ENCODE data around the gene USP35. TPM values are rescaled to one million over a fixed set of nuclear protein-coding genes. Genes with fewer than 3 reads are reported as not detected.

USP35 gene
- total RNA-seq, 1 donor from 2014 or later = 16.5 TPM

DNA sequence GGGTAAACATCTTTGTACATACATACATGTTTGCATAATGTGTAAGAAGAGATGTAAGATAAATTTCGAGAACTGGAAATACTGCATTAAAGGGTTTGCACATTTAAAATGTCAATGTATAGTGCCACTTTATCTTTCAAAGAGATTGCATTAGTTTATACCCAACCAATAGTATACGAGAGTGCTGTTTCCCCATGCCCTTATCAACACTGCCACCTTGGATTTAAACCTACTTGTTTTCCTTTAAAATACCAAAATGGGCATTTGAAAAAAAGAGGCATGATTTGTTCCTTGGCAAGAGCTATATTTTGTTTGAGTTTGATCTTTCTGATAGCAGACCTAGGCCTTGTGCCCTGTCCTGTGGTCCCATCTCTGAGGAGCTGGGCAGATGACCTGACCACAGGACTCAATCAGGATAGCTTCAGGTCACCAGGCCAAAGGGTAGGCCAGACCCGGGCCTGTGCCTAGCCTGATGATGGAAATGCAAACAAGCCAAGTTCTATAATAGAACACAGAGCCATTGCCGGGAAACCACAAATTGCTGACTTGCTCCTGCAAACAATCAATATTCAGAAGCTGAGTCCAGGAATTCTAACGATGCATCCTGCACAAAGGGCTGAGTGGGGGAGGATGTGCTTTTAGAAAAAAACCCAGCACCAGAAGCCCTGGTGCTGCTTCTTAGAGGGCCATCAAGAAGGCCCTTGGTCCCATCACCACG lies 32.4 kb upstream of the USP35 start:
- H3K4me1 Mint-ChIP-seq (ENCODE audit: low read depth) = peaks cover 33% of the 10 kb centered on the region
- no peaks in the 10 kb centered on the region for H3K27me3 Mint-ChIP-seq
- peak overlapping the region; percentile 97 for H3K27ac Mint-ChIP-seq
- TF ChIP-seq, protein P1, sequence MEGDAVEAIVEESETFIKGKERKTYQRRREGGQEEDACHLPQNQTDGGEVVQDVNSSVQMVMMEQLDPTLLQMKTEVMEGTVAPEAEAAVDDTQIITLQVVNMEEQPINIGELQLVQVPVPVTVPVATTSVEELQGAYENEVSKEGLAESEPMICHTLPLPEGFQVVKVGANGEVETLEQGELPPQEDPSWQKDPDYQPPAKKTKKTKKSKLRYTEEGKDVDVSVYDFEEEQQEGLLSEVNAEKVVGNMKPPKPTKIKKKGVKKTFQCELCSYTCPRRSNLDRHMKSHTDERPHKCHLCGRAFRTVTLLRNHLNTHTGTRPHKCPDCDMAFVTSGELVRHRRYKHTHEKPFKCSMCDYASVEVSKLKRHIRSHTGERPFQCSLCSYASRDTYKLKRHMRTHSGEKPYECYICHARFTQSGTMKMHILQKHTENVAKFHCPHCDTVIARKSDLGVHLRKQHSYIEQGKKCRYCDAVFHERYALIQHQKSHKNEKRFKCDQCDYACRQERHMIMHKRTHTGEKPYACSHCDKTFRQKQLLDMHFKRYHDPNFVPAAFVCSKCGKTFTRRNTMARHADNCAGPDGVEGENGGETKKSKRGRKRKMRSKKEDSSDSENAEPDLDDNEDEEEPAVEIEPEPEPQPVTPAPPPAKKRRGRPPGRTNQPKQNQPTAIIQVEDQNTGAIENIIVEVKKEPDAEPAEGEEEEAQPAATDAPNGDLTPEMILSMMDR (IDR thresholded peaks at IDR 0.05; ENCODE audit: unreplicated experiment) = no peak
- peak overlapping the region; percentile 23 for H3K4me3 Mint-ChIP-seq (ENCODE audit: low read depth)
- no peaks in the 10 kb centered on the region for H3K9me3 Mint-ChIP-seq (ENCODE audit: low read depth)
- peak; percentile 32 for DNase-seq (ENCODE audit: low spot score, unreplicated experiment)
- peaks cover 4% of the 10 kb centered on the region for H3K36me3 Mint-ChIP-seq (ENCODE audit: insufficient read depth)

DNA sequence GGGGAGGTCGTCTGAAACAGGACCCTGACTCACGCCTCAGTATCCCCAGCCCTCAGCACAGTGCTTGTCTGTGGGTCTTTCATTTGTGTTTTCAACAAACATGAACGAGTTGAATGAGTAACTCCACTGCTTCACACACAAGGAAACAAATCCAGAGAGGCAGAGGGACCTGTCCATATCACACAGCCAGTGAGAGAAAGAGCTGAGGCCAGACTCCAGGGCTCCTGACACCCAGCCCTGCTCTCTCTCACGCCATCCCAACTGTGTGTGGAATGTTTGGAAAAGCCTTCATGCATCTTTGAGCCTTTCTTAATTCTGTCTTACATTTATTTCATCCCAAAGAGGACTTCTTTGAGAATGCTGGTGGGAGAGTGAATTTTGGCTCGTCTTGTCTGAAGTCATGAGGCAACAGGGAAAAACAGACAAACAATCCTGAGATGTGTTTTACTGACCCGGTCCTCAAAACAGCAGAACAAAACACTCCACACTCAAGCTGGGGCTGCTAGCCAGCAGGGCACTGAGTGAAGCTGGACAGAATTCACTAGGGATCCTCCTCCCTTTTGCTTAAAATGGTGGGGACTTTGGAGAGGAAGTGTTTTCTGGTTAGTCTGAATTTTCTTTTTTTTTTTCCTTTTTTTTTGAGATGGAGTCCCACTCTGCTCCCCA lies 29.6 kb upstream of the USP35 start:
- no peaks in the 10 kb centered on the region for H3K27me3 Mint-ChIP-seq
- peaks cover 30% of the 10 kb centered on the region for H3K4me1 Mint-ChIP-seq (ENCODE audit: low read depth)
- TF ChIP-seq, protein P1 (IDR thresholded peaks at IDR 0.05; ENCODE audit: unreplicated experiment) = no peak
- DNase-seq (ENCODE audit: low spot score, unreplicated experiment) = no peak
- H3K4me3 Mint-ChIP-seq (ENCODE audit: low read depth) = no peak overlapping the region
- no peaks in the 10 kb centered on the region for H3K36me3 Mint-ChIP-seq (ENCODE audit: insufficient read depth)
- peak overlapping the region; percentile 29 for H3K27ac Mint-ChIP-seq
- no peaks in the 10 kb centered on the region for H3K9me3 Mint-ChIP-seq (ENCODE audit: low read depth)

DNA sequence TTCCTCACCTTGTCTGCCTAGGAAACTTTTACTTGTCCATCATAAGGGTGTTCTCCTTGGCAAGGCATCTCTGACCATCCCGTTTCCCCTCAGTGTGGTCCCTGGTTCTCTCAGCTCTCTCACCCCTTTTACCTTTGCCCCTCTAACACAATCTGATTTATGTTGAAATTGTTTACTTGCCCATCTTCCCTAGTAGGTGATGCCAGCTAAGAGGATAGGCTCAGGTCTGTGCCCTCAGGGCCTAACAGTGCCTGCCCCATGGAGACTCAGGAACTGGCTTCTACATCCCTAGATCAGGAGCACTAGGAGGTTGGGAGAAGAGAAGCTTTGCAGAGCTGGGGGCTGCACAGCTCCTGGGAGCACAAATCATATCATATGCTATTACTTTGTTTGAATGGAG lies 28.2 kb upstream of the USP35 start:
- Mint-ChIP-seq H3K4me3 (ENCODE audit: low read depth) (no peak overlapping the region), H3K27ac (no peak overlapping the region), H3K4me1 (ENCODE audit: low read depth) (peaks cover 19% of the 10 kb centered on the region), H3K9me3 (ENCODE audit: low read depth) (no peaks in the 10 kb centered on the region), H3K27me3 (no peaks in the 10 kb centered on the region), H3K36me3 (ENCODE audit: insufficient read depth) (no peaks in the 10 kb centered on the region)
- TF ChIP-seq, protein P1 (IDR thresholded peaks at IDR 0.05; ENCODE audit: unreplicated experiment) = no peak
- no peak for DNase-seq (ENCODE audit: low spot score, unreplicated experiment)

DNA sequence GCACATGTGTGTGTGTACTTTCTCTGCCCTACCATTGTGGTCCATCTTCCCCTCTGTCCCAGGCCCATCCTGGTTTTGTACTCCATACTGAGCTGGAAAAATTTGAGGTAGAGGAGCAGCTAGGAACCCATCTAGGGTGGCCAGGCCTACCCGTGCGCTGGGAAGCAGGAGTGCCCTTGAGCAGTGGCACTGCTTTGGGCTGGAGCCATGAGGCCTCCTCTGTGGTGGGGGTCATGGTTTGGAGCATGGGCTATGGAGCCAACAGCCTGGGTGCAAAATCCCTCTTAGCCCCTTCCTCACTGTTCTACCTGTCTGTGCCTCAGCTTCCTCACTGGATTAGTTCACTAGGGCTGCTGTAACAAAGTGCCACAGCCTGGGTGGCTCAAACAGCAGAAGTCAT lies 27.4 kb upstream of the USP35 start:
- Mint-ChIP-seq H3K36me3 (ENCODE audit: insufficient read depth) (no peaks in the 10 kb centered on the region), H3K4me1 (ENCODE audit: low read depth) (peaks cover 15% of the 10 kb centered on the region), H3K4me3 (ENCODE audit: low read depth) (no peak overlapping the region), H3K27ac (no peak overlapping the region), H3K9me3 (ENCODE audit: low read depth) (no peaks in the 10 kb centered on the region), H3K27me3 (no peaks in the 10 kb centered on the region)
- TF ChIP-seq, protein P1 (IDR thresholded peaks at IDR 0.05; ENCODE audit: unreplicated experiment) = no peak
- DNase-seq (ENCODE audit: low spot score, unreplicated experiment) = no peak

DNA sequence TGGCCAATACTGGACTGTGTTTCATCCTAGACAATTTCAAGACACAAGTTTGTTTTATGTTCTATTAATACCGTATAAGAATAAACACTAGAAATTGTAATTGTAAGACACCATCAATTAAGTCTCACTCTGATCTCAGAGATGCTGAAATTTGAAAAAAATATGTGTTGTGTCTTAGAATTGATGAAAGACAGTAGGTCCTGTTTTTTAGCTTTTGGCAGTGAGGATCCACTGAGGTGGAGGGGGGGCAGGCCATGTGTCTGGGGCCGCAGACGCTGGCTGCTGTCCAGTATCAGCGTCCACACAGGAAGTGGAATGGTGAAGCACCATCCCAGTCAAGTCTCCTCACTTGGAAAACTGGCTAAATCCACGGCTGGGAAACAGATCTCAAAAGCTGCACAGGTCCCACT lies 26.8 kb upstream of the USP35 start:
- no peak overlapping the region for H3K4me3 Mint-ChIP-seq (ENCODE audit: low read depth)
- no peak for DNase-seq (ENCODE audit: low spot score, unreplicated experiment)
- no peaks in the 10 kb centered on the region for H3K36me3 Mint-ChIP-seq (ENCODE audit: insufficient read depth)
- H3K27ac Mint-ChIP-seq = no peak overlapping the region
- no peaks in the 10 kb centered on the region for H3K27me3 Mint-ChIP-seq
- TF ChIP-seq, protein P1 (IDR thresholded peaks at IDR 0.05; ENCODE audit: unreplicated experiment) = no peak
- no peaks in the 10 kb centered on the region for H3K9me3 Mint-ChIP-seq (ENCODE audit: low read depth)
- peaks cover 9% of the 10 kb centered on the region for H3K4me1 Mint-ChIP-seq (ENCODE audit: low read depth)

All from progenitor cell of endocrine pancreas (in vitro differentiated cells).